CD14-positive monocyte (primary cell): ENCODE data around the gene GSTT4. TPM values are rescaled to one million over a fixed set of nuclear protein-coding genes. Genes with fewer than 3 reads are reported as not detected.
A peak's percentile ranks its signal among the peaks of the same experiment; 100 is the strongest.
"Not testable (repeated sequence)": the region's sequence is repeated elsewhere in the genome, so short reads cannot be mapped to it uniquely, and the experiment has no call there.

Experiments
- DNase-seq, 3 donors: peaks; one replicate each; pipeline ENCODE4 v3.0.0-alpha.2; 2011 to 2022
- H2AFZ ChIP-seq: 2 replicates; pipeline ENCODE4 v1.6.0; 2012; ENCODE audit warnings: mild to moderate bottlenecking, low read depth, low read length, inconsistent platforms; ENCODE audit not compliant: insufficient read depth, poor library complexity, severe bottlenecking
- H3K27ac ChIP-seq, 2 donors: 1 replicate in 1 of 2; 2 replicates in 1 of 2; pipeline ENCODE4 v1.5.1; 2012 to 2013; ENCODE audit warnings: low read length in 2 of 2, control low read depth in 1 of 2, inconsistent platforms in 1 of 2, low read depth in 1 of 2, mild to moderate bottlenecking in 1 of 2
- H3K27me3 ChIP-seq, 2 donors: one replicate each; pipeline versions ENCODE4 v1.6.0 to v1.6.1; 2011 to 2013; ENCODE audit warnings: low read length in 2 of 2; ENCODE audit not compliant: control insufficient read depth in 2 of 2, insufficient read depth in 2 of 2
- H3K36me3 ChIP-seq, 2 donors: replicated peaks in 1 of 2; 1 replicate in 1 of 2; 2 replicates in 1 of 2; pipeline versions ENCODE4 v1.5.1 to v1.6.1; 2012 to 2013; ENCODE audit warnings: low read length in 2 of 2, control low read depth in 1 of 2, inconsistent platforms in 1 of 2, mild to moderate bottlenecking in 1 of 2; ENCODE audit not compliant: insufficient read depth in 2 of 2, control insufficient read depth in 1 of 2
- H3K4me1 ChIP-seq, 2 donors: 1 replicate in 1 of 2; 2 replicates in 1 of 2; pipeline versions ENCODE4 v1.5.1 to v1.6.1; 2012 to 2013; ENCODE audit warnings: low read length in 2 of 2, control low read depth in 1 of 2, inconsistent platforms in 1 of 2, mild to moderate bottlenecking in 1 of 2, moderate library complexity in 1 of 2; ENCODE audit not compliant: insufficient read depth in 2 of 2, control insufficient read depth in 1 of 2
- H3K4me2 ChIP-seq: replicated peaks from 2 replicates; pipeline ENCODE3; 2012; ENCODE audit warnings: low read length, moderate library complexity, mild to moderate bottlenecking; ENCODE audit not compliant: poor library complexity, severe bottlenecking; ENCODE audit errors: extremely low read depth
- H3K4me3 ChIP-seq, 3 experiments: fragments of 200-600 bp in 1 of 3; sonication (generic) in 1 of 3; replicated peaks in 1 of 3; 1 replicate in 2 of 3; 2 replicates in 1 of 3; pipeline ENCODE4 v1.5.1; 2011 to 2013; ENCODE audit warnings: low read length in 3 of 3, mild to moderate bottlenecking in 3 of 3, control low read depth in 2 of 3, low read depth in 2 of 3, inconsistent platforms in 1 of 3, moderate library complexity in 1 of 3
- H3K79me2 ChIP-seq: 2 replicates; pipeline ENCODE4 v1.6.0; 2012; ENCODE audit warnings: mild to moderate bottlenecking, control low read depth, inconsistent platforms, low read length, moderate library complexity; ENCODE audit not compliant: insufficient read depth
- H3K9ac ChIP-seq: 2 replicates; pipeline ENCODE4 v1.6.0; 2017; ENCODE audit warnings: low read length, mild to moderate bottlenecking; ENCODE audit not compliant: insufficient read depth, poor library complexity, severe bottlenecking
- H3K9me3 ChIP-seq, 2 donors: replicated peaks in 1 of 2; 1 replicate in 1 of 2; 2 replicates in 1 of 2; pipeline versions ENCODE4 v1.5.1 to v1.6.1; 2012 to 2013; ENCODE audit warnings: low read length in 2 of 2, control low read depth in 1 of 2; ENCODE audit not compliant: control insufficient read depth in 1 of 2, insufficient read depth in 1 of 2
- H4K20me1 ChIP-seq: 2 replicates; pipeline ENCODE4 v1.6.0; 2012; ENCODE audit warnings: mild to moderate bottlenecking, low read length, control low read depth, moderate library complexity; ENCODE audit not compliant: insufficient read depth
- H3K27ac Mint-ChIP-seq, 7 donors: one replicate each; pipeline ENCODE4 v1.8.0; 2020; ENCODE audit warnings: mild to moderate bottlenecking in 7 of 7, mixed read lengths in 7 of 7, moderate library complexity in 6 of 7, inconsistent platforms in 2 of 7
- H3K27me3 Mint-ChIP-seq, 3 donors: one replicate each; pipeline ENCODE4 v1.8.0; 2021 to 2022; ENCODE audit warnings: low read depth in 3 of 3, mild to moderate bottlenecking in 3 of 3, mixed read lengths in 3 of 3, moderate library complexity in 3 of 3, inconsistent platforms in 1 of 3
- H3K36me3 Mint-ChIP-seq, 2 donors: one replicate each; pipeline ENCODE4 v1.8.0; 2020; ENCODE audit warnings: mixed read lengths in 2 of 2, inconsistent platforms in 1 of 2, mild to moderate bottlenecking in 1 of 2
- H3K4me1 Mint-ChIP-seq: one replicate; pipeline ENCODE4 v1.8.0; 2020; ENCODE audit warnings: mild to moderate bottlenecking, mixed read lengths
- H3K4me3 Mint-ChIP-seq, 2 donors: one replicate each; pipeline ENCODE4 v1.8.0; 2020; ENCODE audit warnings: mild to moderate bottlenecking in 2 of 2, mixed read lengths in 2 of 2, moderate library complexity in 1 of 2
- H3K9me3 Mint-ChIP-seq, 7 donors: one replicate each; pipeline ENCODE4 v1.8.0; 2020 to 2022; ENCODE audit warnings: mixed read lengths in 7 of 7, mild to moderate bottlenecking in 6 of 7, moderate library complexity in 6 of 7, inconsistent platforms in 2 of 7
- whole genome bisulfite sequencing: methylation state at CpG from one replicate; pipeline ENCODE4 v1.1.5; 2013; ENCODE audit warnings: missing lambda C conversion rate; ENCODE audit not compliant: insufficient coverage; 5-methylcytosine and 5-hydroxymethylcytosine counted together
- intact Hi-C, 2 donors: fragments of 100-400 bp; cut with micrococcal nuclease; formaldehyde crosslinking; loops; one replicate each; pipeline versions ENCODE4 v1.15.0 to v1.15.1; 2023
- polyA plus RNA-seq, 3 donors: library from polyadenylated mRNA; depleted of rRNA in 1 of 3; unstranded in 2 of 3; stranded (reverse) in 1 of 3; fragments of 300-500 nt in 2 of 3; fragments of >200 nt in 1 of 3; fragmentation: Illumina TruSeq in 2 of 3; gene quantifications; 1 replicate in 2 of 3; 2 replicates in 1 of 3; pipeline ENCODE4 v1.2.3, GENCODE V29; 2012 to 2021
- TF ChIP-seq, protein P1 (sequence below): fragments of 200-600 bp; IDR thresholded peaks from one replicate; pipeline ENCODE4 v1.8.0; 2022; ENCODE audit warnings: antibody characterized with exemption, mild to moderate bottlenecking

The GSTT4 gene
- polyA plus RNA-seq, 3 donors, result not detected

GRCh38 chr22:23956301-23956900 lies 48.9 kb downstream of the GSTT4 start:
- peak overlapping the region in 3 of 7 donors; percentile 36 to 55 (median 53) for H3K27ac Mint-ChIP-seq
- TF ChIP-seq, protein P1, sequence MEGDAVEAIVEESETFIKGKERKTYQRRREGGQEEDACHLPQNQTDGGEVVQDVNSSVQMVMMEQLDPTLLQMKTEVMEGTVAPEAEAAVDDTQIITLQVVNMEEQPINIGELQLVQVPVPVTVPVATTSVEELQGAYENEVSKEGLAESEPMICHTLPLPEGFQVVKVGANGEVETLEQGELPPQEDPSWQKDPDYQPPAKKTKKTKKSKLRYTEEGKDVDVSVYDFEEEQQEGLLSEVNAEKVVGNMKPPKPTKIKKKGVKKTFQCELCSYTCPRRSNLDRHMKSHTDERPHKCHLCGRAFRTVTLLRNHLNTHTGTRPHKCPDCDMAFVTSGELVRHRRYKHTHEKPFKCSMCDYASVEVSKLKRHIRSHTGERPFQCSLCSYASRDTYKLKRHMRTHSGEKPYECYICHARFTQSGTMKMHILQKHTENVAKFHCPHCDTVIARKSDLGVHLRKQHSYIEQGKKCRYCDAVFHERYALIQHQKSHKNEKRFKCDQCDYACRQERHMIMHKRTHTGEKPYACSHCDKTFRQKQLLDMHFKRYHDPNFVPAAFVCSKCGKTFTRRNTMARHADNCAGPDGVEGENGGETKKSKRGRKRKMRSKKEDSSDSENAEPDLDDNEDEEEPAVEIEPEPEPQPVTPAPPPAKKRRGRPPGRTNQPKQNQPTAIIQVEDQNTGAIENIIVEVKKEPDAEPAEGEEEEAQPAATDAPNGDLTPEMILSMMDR, result peak; percentile 80
- not testable (repeated sequence) for H3K27ac ChIP-seq

DNA sequence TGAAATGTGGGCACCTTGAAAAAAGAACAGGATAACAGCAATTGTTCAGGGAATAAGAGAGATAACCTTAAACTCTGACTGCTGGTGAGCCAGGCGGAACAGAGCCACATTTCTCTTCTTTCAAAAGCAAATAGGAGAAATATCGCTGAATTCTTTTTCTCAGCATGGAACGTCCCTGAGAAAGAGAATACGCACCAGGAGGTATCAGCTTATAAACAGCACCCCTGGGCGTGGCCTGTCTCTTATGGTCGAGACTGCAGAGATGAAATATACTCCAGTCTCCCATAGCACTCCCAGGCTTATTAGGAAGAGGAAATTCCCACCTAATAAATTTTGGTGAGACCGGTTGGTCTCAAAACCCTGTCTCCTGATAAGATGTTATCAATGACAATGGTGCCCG lies 49.4 kb downstream of the GSTT4 start:
- H3K79me2 ChIP-seq, H3K4me1 Mint-ChIP-seq, H3K27me3 ChIP-seq, H3K9me3 Mint-ChIP-seq, H4K20me1 ChIP-seq, H2AFZ ChIP-seq, H3K9me3 ChIP-seq, H3K4me3 ChIP-seq, H3K4me2 ChIP-seq, H3K4me3 Mint-ChIP-seq, H3K9ac ChIP-seq, H3K4me1 ChIP-seq, H3K27ac Mint-ChIP-seq, H3K36me3 ChIP-seq, H3K36me3 Mint-ChIP-seq, DNase-seq, H3K27ac ChIP-seq: not testable (repeated sequence)
- intact Hi-C loops, result loop anchor here in 1 of 2 donors (5.0 kb wide), 1 partner anchor 221 kb away; no protein-coding TSS in a partner anchor
- H3K27me3 Mint-ChIP-seq, result peaks cover 3 to 14% (median 7%) of the 10 kb centered on the region in 3 donors
- WGBS, result 100% methylated on average over 3 of the region's 8 CpGs

More at GRCh38 chr22:23956301-23956900, 48.9 kb downstream of the GSTT4 start:
- H3K27me3 ChIP-seq, H3K4me1 Mint-ChIP-seq, H3K4me1 ChIP-seq, H2AFZ ChIP-seq, H3K79me2 ChIP-seq, H3K9ac ChIP-seq, H3K36me3 Mint-ChIP-seq, H3K9me3 Mint-ChIP-seq, H3K36me3 ChIP-seq, H3K4me3 ChIP-seq, H3K9me3 ChIP-seq, H3K4me2 ChIP-seq, H4K20me1 ChIP-seq, H3K4me3 Mint-ChIP-seq: not testable (repeated sequence)
- WGBS, result 19% methylated on average over 4 of the region's 12 CpGs
- peaks cover 3 to 14% (median 7%) of the 10 kb centered on the region in 3 donors for H3K27me3 Mint-ChIP-seq
- intact Hi-C loops, result loop anchor here in 1 of 2 donors (5.0 kb wide), 1 partner anchor 221 kb away; no protein-coding TSS in a partner anchor
- peak; percentile 48 to 72 (median 58) for DNase-seq

GRCh38 chr22:23954991-23955305 lies 50.3 kb downstream of the GSTT4 start:
- not testable (repeated sequence) for H3K4me1 ChIP-seq, DNase-seq, H3K9me3 ChIP-seq, H3K4me3 Mint-ChIP-seq, H3K27ac ChIP-seq, H3K9ac ChIP-seq, H3K27me3 Mint-ChIP-seq, H3K27me3 ChIP-seq, H4K20me1 ChIP-seq, H3K4me3 ChIP-seq, H3K27ac Mint-ChIP-seq, H2AFZ ChIP-seq, H3K9me3 Mint-ChIP-seq, H3K4me2 ChIP-seq, H3K36me3 ChIP-seq, H3K4me1 Mint-ChIP-seq, H3K36me3 Mint-ChIP-seq, H3K79me2 ChIP-seq
- intact Hi-C loops, result loop anchor here in 1 of 2 donors (5.0 kb wide), 1 partner anchor 222 kb away; no protein-coding TSS in a partner anchor
- 88% methylated on average over 3 of the region's 6 CpGs for WGBS

GRCh38 chr22:23954193-23954990 lies 50.9 kb downstream of the GSTT4 start:
- H3K4me1 Mint-ChIP-seq, H4K20me1 ChIP-seq, H3K9ac ChIP-seq, H3K4me1 ChIP-seq, H3K9me3 ChIP-seq, H3K4me2 ChIP-seq, intact Hi-C loops, H3K27ac ChIP-seq, H3K79me2 ChIP-seq, H3K4me3 Mint-ChIP-seq, H3K4me3 ChIP-seq, DNase-seq, H3K36me3 ChIP-seq, H3K27me3 ChIP-seq, H3K9me3 Mint-ChIP-seq, H2AFZ ChIP-seq, H3K27ac Mint-ChIP-seq, H3K36me3 Mint-ChIP-seq, H3K27me3 Mint-ChIP-seq: not testable (repeated sequence)
- 94% methylated on average over 6 of the region's 8 CpGs for WGBS
